Right lung (tissue), 5 donors: Measurements from ENCODE around the gene PKNOX1. TPM values are rescaled to one million over a fixed set of nuclear protein-coding genes. Genes with fewer than 3 reads are reported as not detected.
"Not testable (repeated sequence)": the region's sequence is repeated elsewhere in the genome, so short reads cannot be mapped to it uniquely, and the experiment has no call there.

Source experiments
- DNase-seq, 2 donors: peaks; one replicate each; pipeline ENCODE4 v3.0.0-alpha.2; 2013
- polyA plus RNA-seq, 5 donors: library from polyadenylated mRNA; unstranded; fragments of 120-200 nt; gene quantifications; one replicate each; pipeline versions ENCODE4 v1.2.1 to v1.2.3, GENCODE V29; 2013; ENCODE audit warnings: inconsistent platforms in 1 of 5, low replicate concordance in 1 of 5; ENCODE audit not compliant: insufficient read length in 5 of 5, insufficient read depth in 1 of 5

The PKNOX1 gene
- polyA plus RNA-seq, 5 donors: 23.8 to 30.5 (median 26.3) TPM

DNA sequence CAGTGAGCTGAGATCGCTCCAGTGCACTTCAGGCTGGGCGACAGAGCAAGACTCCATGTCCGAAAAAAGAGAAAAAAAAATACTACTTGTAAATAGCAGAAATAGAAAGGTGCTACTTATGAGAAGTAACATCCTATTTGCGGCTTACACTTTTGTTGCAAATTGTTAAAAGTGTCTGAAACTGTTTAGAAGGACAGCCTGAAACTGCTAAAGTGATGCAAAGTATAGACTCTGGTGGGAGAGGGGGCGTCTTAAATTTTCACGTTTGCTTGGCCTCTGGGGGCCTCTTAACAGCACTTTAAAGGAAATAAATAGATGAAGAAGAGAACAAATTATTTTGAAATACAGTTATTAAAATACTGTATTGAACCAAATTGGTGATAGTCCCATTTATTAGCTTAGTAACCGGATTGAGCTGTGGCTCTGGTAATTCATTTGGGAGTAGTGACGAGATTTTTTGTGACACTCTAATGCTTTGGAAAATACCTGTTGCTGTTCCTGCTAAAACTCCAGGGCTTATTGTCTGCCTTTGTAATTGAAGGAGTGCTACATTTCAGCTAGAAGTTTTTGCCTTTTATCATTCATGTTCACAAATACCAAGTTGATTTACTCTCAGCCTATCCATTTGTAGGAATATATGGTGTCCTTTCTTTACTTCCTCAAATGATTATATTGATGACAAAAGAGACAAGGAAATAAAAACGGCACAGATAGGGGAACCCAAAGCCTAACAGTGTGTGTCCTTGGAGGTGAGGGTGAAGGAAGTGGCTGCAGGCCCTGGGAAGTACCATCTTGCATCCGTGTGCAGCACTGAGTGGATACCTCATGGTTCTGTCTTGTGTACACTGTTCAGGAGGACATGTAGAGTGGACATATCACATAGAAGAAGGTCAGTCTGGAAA is 6.2 kb downstream of the PKNOX1 start:
- no peak for DNase-seq

GRCh38 chr21:42981214-42981523 is 6.8 kb downstream of the PKNOX1 start:
- DNase-seq: no peak

DNA sequence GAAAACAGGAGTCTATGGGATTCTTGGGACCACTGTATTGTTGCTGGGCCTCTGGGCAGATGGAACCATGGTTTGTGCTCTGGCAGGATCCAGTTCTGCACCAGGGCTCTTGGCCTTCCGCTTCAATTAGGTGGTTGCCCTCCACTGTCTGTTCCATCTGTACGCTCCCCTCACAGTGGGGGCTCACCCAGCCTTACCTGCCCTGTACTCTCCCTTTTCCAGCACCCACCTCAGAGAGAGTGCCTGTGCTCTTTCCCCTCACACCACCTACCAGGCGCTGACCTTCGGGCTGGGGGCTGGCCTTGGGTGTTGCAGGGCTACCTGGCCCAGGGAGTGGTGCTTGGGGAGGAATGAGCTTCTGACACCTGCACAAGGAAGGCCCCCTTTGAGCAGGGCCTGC is 7.5 kb downstream of the PKNOX1 start:
- no peak for DNase-seq

DNA sequence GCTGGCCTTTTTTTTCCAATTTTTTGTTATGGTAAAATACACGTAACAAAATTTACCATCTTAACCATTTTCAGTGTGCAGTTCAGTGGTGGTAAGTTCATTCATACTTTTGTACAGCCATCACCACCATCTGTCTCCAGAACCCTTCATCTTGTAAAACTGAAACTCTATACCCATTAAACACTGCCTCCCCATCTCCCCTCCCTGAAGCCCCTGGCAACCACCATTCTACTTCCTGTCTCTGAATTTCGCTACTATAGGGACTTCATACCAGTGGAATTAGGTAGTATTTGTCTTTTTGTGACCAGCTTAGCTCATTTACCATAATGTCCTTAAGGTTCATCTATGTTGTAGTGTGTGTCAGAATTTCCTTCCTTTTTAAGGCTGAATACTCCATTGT is 8.7 kb downstream of the PKNOX1 start:
- DNase-seq: no peak

- no peak for DNase-seq
Observed at GRCh38 chr21:42983869-42984268, 9.5 kb downstream of the PKNOX1 start.

- DNase-seq: no peak
Observed at GRCh38 chr21:42986125-42986783, 11.9 kb downstream of the PKNOX1 start.

DNA sequence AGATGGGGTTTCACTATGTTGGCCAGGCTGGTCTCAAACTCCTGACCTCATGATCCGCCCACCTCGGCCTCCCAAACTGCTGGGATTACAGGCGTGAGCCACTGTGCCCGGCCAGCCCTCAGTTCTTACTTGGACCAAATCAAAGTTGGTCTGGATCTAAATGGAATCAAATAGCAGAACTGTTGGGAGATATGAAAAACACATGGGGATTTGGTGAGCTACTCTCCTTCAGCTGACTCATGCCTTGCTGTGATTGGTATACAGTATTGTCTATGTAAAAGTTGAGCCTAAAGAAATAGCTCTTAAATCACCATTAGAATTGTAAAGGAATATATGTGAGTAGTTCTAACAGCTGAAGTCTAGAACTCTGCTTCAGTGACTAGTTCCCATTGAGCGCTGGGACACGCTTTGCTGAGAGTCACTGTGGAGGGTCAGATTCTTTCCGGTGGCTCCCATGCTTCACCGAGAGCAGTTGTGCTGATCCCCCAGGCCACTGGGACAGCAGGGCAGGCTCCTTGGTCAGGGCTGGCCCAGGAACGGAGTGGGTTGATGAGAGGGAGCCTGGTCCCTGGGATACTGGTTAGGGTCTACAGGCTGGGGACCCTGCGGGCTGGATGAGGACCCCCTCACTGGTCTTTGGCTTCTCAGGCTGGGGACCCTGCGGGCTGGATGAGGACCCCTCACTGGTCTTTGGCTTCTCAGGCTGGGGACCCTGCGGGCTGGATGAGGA is 14.0 kb downstream of the PKNOX1 start:
- no peak for DNase-seq

GRCh38 chr21:42989370-42989769 is 15.0 kb downstream of the PKNOX1 start:
- DNase-seq: not testable (repeated sequence)

DNA sequence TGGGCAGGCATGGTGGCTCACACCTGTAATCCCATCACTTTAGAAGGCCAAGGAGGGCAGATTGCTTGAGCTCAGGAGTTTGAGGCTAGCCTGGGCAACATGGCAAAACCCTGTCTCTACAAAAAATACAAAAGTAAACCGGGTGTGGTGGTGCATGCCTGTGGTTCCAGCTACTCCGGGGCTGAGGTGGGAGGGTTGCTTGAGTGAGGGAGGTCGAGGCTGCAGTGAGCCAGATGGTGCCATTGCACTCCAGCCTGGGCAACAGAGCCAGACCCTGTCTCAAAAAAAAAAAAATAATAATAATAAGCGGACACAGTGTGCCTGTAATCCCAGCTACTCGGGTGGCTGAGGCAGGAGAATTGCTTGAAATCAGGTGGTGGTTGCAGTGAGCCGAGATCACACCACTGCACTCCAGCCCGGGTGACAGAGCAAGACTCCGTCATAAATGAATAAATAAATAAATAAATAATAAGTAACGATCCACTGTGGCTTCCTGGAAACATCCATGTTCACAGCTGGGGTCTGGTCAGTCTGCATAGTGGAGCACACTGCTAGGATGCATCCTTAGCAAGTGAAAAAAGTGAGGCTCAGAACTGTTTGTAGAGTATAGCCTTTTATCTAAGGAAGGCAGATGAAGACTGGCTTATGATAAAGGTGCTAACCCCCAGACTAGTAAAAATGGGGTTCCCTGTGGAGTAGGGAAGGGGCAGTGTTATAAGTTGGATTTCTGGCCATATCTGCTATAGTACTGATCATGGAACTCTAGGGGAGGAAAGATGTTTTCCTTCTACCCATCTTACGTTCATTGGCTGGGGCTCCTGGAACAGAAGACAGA is 15.7 kb downstream of the PKNOX1 start:
- no peak for DNase-seq

DNA sequence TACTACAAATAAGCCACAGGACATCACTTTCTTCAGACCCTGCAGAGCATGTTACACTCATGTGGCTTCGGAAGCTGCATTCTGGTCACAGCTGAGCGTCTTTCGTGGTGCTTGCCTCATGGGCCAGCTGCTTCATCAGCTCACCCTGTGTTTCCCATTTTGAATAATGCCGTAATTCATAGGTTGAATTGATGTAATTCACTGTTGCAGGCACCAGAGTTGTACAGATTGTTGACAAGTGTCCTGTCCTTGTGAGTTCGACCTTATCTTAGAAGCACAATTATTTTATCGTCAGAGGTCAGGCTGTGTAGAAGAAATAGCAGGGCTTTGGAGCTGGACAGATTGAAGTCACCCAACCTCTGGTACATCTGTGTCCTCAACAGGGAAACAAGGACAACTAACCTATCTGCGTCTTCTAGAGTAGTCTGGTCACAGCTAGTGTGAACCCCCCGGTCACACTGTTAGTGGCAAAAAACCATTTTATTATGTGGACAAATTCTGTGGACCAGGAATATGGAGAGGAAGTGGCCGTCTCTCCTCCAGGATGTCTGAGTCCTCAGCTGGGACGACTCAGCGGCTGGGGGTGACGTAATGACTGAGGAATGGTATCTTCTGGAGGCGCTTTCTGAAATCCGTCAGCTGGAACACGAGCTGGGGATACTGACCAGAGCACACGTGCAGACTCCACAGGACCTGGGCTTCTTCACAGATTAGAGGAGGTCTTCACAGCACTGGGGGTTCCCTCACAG is 17.8 kb downstream of the PKNOX1 start:
- peak; percentile 89 to 91 for DNase-seq

GRCh38 chr21:42993051-42993712 is 18.8 kb downstream of the PKNOX1 start:
- DNase-seq: peak in 1 of 2 donors; percentile 34

DNA sequence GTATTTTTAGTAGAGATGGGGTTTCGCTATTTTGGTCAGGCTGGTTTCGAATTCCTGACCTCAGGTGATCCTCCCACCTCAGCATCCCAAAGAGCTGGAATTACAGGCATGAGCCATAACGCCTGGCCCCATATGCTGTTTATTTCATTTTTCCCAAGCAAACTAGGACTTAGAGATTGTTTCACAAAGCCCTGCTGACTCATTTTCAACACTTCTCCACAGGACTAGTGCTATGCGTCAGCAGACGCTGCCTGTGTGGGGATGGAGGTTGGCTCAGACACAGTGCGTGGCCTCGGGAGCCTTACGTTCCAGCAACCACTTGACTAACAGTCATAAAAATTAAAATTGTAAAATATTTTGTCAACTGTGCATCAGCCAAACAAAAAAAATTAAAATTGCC is 22.7 kb downstream of the PKNOX1 start:
- no peak for DNase-seq

- not testable (repeated sequence) for DNase-seq
Observed at GRCh38 chr21:42997983-42998382, 23.6 kb downstream of the PKNOX1 start.

DNA sequence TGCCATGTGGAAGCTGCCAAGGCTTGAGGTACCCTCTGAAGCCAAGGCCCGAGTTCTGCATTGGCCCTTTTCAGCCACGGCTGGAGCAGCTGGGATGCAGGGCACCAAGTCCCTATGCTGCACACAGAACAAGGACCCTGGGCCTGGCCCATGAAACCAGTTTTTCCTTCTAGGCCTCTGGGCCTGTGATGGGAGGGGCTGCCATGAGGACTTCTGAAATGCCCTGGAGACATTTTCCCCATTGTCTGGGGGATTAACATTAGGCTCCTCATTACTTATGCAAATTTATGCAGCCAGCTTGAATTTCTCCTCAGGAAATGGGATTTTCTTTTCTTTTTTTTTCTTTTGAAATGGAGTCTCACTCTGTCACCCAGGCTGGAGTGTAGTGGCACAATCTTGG is 24.8 kb downstream of the PKNOX1 start:
- not testable (repeated sequence) for DNase-seq

GRCh38 chr21:43000041-43000440 is 25.7 kb downstream of the PKNOX1 start:
- not testable (repeated sequence) for DNase-seq

- DNase-seq: no peak
Observed at GRCh38 chr21:43001316-43001715, 27.0 kb downstream of the PKNOX1 start.

DNA sequence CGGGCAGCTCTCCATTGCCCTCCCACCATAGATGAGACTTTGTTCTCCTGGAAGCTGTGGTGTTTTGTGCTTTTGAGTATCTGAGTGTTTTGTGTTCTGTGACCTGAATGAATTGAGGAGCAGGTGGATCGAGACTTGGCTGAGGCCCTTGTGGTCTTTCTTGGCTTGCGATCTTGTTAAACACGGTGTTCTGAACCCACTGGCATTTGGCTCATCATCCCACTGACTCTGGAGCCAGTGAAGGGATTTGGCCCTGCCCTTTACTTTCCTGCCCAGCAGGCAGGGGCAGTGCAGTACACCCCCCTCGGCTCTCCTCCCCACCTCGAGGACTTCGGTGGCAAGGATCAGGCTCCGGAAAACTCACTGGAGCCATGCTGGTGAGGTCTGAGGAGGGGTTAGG is 30.6 kb downstream of the PKNOX1 start:
- no peak for DNase-seq

- DNase-seq: no peak
Observed at GRCh38 chr21:43005635-43006034, 31.3 kb downstream of the PKNOX1 start.

DNA sequence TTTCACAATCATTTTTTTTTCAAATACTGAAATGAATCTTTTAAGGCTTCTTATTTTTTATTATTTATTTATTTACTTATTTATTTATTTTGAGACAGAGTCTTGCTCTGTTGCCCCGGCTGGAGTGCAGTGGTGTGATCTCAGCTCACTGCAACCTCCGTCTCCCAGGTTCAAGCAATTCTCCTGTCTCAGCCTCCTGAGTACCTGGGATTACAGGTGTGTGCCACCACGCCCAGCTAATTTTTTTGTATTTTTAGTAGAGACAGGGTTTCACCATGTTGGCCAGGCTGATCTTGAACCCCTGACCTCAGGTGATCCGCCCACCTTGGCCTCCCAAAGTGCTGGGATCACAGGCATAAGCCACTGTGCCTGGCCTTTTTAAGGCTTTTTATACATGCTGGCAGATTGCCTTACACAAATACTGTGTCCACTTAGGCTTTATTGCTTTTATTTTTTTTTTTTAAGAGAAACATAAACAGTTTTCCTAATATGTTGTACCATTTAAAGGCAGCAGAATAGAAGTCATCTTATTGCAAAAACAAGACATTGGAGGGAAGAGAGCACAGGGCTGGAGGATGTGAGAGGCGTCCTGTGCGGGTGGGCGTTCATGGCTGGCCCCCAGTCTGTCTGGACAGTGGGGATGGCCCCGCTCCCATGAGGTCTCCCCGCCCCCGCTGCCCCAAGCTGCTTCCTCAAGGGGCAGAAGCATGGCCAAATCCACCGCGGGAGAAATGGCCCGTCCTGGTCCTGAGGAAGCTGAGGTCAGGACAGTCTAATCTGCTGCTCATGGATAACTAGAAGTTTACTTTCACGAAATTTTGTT is 31.9 kb downstream of the PKNOX1 start:
- DNase-seq: peak in 1 of 2 donors; percentile 13

- no peak for DNase-seq
Observed at GRCh38 chr21:43006874-43007208, 32.5 kb downstream of the PKNOX1 start.
